Stimulated activated CD8-positive, alpha-beta memory T cell treated with anti-CD3 and anti-CD28 coated beads, Interleukin-15, amount 100 ng/mL, for 24 hours (primary cell): ENCODE results near the gene FUT7.
A peak's percentile ranks its signal among the peaks of the same experiment; 100 is the strongest.
"Not testable (repeated sequence)": the region's sequence is repeated elsewhere in the genome, so short reads cannot be mapped to it uniquely, and the experiment has no call there.

Source experiments
- DNase-seq: peaks from one replicate; pipeline ENCODE4 v3.0.0-alpha.2; 2020; ENCODE audit warnings: low read depth

Gene FUT7

DNA sequence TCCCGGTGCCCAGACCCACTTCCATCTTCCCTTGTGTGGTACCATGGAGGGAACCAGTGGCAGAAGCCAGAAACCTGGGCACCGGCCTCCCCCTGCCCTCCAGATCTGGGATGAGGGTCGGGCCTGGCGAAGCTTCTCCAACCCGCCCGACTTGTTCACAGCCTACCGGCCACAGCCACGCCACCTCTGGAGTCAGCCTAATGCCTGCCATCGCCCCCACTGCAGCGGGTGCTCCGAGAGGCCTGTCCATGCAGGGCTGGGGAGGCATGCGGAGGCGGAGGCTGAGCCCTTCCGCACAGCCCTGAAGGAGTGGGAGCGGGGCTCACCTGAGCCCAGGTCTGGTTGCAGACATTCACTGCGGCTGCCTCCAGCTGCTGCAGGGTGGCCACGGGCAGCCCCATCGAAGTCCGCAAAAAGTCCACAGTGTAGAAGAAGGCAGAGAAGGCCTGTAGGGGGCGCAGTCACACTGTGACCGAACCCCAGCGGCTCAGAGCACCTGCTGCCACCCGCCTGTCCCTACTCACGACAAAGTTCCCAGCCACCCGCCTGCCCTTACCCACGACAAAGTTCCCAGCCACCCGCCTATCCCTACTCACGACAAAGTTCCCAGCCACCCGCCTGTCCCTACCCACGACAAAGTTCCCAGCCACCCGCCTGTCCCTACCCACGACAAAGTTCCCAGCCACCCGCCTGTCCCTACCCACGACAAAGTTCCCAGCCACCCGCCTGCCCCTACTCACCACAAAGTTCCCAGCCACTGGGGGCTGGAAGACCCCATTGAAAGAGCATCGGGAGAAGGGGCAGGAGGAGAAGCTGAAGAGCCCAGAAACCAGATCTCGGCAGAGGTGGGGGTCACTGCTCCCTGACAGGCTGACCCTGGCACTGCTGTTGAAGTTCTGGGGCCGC lies 17.9 kb upstream of the FUT7 start:
- DNase-seq: peak; percentile 35

DNA sequence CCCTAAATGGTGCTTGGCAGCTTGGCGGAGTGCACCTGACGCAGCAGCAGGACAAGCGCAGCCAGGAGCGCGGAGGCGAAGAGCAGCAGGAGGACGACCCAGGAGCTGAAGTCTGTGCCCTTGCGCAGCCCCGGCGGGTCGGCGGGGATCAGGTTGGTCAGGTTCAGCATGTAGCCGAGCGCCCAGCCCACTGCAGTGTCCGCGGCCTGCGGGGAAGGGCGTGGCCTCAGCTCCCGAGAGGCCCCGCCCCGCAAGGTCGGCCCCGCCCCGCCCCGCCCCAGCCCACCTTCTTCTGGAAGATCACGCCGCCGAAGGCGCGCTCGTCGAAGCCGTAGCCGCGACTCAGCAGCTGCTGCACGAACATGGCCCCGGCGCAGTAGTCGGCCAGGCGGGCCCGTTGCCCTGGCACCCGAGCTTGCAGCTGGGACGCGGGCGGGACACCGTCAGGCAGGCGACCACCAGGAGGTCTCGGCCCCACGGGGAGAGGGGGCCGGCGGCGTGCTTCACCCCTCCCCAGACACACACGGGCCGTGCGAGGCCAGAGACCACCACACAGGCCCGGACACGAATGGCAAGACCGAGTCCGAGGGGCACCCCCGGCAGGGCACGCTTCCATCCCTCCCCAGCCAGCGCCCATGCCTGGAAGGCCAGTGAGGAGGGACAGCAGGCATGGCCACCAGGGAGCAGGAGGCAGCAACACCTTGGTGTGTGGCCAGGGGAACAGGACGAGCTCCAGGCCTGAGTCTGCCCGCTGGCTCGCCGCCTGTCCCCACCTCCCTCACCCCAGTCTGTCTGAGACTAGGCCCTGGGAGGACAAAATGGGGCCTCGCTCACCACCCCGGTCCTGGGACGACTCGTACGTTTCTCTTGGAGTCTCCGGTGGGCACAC lies 17.0 kb upstream of the FUT7 start:
- no peak for DNase-seq

DNA sequence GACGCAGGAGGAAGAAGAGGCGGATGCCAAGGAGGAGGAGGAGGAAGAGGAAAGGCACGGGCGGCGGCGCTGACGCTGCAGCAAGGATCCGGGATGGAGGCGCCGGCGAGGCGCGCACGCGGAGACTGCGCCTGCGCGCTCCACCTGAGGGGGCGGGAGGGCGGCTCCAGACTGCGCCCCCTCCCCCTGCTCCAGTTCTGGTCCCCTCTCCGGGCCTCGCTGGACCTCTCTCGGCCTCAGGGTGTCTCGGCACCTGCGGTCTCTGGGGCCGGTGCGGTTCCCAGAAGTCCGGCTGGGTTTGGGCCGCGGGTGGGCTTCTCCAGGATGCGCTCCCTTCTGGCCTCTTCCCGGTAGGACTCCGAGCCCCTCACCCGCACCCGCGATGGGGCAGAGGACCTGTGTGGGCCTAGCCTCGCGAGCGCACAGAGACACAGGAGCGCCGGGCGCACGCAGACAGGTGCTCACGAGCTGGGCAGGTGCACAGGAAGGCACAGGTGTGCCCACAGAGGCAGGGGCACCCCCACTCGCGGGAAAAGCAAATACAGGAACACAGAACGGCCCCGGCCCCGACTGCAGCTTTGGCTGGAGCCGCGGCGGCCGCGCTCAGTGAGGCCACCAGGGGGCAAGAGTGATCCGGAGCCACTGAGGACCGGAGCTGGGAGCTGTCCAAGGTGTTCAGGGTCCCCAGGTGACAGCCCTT lies 14.3 kb upstream of the FUT7 start, which contains the start of gene NPDC1:
Gene NPDC1, minus strand, starts transcription at position 90 of the 700 bp plus-strand sequence. CDS start 188 bp downstream, outside the sequence.
- peak; percentile 57 for DNase-seq

DNA sequence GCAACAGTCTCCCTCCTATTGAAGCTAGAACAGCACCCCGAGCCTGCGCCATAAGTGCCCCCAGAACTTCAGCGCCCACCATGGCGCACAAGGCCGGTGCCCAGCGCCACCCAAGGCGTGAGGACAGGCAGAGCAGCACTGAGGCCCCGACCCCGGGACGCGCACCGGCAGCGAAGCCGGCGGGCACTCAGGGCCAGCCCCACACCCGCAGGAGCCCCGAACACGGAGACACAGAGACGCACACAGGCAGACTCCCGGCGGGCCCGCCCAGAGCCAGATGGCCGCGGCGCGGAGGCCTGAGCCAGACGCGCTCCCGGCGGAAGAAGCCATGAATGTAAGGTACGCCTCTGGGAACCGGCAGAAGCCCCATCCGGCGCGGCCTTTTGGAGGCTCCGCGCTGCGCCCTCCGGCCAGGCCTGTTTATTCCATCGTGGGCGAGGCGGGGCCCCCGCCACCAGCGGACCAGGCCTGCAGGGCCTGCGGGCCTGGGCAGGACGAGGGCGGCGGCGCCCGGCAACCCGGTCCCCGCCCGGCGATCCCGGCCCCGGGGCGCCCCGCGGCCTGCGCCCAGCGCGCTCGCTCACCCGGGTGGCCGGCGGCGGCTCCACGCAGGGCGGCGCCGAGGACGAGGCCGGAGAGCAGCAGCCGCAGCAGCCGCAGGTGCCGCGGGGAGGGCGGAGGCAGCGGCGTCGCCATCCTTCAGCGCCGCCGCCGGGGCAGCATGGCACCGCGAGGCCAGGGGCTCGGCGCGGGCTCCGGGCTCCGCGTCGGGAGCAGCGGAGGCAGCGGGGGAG lies 13.6 kb upstream of the FUT7 start:
- DNase-seq: no peak

DNA sequence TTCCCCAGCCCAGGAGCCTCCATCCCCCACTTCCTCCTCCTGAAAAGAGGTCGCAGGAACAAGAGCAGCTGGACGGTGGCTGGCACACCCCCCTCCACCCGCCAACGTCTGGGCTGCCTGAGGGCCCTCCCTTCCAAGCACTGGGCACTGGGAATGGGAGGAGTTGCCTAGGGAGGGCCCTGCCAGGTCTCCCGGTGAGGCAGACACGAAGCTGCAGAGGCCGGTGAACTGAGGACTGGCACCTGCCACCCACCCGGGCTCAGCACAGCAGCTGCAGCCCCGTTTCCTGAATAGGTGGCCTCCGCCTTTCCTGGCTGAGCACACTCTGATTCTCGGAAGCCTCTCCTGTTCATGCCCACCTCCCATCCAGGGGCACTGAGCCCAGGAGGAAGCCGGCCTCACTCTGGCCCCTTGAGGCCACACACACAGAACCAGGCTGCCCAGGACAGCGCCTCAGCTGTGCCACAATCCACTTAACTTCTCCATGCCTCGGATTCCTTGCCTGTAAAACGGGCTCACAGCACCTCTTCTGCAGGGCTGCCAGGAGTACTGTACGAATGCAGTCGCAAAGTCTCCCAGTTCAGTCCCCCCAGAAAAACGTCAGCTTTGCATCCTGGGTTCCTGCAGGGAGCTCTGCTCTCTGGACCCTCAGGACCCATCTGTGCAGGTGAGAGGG lies 12.8 kb upstream of the FUT7 start:
- no peak for DNase-seq

DNA sequence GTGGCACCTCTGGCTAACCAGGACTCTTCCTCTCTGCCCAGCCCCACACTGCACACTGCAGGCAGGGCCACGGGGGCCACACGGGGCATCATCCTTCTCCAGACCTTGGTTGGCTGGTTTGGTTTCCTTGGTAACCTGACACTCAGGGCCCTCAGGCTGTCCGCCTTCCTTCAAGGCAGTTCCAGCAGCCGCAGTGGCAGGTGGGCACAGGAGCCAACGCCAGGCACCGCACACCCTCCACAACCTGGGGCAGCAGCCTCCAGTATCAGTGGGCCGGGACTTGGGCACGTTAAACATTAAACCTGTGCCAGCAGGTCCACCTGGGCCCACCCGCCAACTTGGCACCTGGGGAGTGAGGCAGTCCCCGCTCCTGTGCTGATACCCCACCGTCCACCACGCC lies 12.1 kb upstream of the FUT7 start:
- DNase-seq: no peak

DNA sequence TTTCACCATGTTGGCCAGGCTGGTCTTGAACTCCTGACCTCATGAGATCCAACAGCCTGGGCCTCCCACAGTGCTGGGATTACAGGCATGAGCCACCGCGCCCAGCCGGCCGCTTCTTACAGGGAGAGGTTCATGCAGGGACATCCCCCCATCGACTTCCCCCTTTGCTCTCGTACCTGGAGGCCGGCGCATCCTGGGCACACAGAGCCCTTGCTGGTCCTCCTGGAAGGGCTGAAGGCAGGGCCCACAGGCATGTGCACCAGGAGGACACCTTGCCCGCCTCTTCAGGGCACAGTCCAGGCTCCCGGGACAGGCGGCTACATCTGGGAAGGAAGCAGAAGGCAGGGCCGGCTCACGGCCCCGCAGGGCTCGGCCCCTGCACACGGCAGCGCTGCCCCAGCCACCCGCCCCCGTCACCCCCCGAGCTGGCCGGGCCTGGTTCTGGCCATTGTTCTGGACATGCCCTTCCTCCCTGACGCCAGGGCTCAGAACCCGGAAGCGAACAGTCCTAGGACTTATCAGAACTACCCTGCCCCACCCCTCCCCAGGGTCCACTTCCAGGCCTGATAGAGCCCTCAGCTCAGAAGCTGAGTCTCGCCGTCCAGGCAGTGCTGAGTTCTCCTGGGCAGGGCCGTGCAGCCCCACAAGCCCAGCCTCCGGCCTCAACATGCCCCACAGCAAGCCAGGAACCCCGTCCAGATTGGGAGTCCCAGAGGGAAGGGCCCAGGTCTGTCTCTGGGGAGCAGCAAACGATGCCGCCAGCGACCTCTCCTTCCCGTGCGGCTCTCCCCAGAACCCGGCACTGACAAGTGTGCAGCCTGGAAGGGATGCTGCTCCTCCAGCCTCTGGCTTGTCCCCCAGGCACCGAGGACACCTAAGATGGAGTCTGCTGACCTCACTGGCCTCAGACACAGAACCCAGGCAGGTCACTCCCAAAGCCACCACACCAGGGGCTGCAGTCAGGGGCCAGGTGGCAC lies 11.2 kb upstream of the FUT7 start:
- no peak for DNase-seq

DNA sequence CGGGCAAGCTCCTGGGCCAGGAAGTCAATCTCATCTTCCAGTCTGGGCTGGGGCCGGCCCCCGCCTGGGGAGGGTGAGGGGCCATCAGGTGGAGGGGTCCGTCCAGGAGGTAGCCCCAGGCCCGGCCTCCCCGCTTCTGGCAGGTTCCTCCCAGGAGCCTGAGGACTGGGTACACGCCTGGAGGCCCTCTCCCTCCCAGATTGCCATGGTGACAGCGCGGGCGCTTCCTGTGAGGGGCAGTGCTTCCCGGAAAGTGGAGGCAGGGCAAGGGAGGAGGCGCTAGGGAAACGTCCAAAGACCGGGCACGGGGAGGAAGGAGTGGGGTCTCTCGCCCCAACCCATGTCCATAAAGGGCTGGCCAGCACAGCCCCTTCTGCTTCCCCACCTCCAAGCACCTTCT lies 9.2 kb upstream of the FUT7 start:
- DNase-seq: no peak

DNA sequence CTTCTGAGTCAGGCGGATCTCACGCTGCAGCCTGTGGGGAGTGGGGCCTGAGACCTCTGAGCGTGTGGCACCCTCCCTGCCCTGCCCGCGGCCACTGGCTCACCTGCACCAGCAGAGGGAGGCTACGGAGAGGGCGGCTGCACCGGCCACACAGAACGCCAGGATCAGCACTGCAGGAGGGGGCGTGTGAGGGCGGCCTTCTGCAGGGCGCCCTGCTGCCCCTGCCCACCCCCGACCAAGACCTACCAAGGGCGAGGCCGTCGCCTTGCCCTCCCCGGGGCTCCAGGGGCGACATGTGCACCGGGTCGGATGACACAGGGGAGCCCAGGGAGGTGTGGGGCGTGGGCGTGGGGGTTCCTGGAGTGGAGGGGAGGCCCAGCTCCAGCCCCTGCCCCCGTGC lies 8.7 kb upstream of the FUT7 start:
- no peak for DNase-seq

DNA sequence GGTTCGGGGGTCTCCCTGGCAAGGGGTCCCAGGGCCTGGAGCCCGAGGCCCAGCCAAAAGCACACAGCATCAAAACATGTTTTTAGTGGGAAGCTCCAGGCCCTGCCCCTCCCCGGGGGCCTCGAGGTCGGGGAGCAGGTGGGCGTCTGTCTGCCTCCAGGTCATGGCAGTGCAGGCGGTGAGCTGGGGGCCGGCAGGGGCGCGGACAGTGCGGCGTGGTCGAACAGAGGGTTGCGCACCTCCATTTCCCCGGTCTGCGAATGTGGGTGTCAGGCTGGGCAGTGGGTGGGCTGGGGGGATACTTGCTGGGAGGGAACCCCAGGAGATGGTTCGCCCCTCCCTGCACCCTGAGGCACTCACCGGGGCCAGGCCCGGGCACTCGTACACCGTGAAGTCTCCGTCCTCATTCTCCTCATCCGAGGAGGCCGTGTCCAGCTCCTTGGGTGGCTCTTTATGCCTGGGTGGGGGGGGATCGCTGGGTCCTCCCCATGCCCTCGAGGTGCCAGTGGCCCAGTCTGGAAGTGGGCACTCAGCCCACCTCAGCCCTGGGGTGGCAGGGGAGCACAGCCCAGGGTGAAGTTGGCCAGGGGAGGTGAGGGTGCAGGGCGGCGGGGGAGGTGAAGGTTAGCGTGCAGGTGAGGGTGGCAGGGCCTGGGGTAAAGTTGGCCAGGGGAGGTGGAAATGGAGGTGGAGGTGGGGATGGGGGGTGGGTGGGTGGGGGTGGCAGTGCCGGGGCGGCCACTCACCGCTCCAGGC lies 7.9 kb upstream of the FUT7 start:
- DNase-seq: no peak

DNA sequence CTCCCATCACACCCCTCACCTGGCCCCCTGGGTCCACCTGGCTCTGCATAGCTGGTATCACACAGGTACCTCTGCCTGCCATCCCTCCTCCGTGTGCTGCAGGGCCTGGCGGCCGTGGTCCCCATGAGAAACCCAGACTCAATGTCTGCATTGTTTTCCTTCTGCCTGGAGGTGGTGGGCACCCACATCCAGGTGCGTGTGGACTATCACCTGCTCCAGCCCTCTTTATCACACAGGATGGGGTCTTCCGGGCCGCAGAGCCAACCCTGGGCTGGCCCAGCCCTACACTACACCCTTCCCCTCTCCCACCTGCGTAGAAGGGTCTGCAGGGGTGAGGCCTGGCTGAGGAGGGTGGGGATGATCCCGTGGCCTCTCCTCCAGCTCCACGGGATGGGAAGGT lies 7.0 kb upstream of the FUT7 start:
- no peak for DNase-seq

DNA sequence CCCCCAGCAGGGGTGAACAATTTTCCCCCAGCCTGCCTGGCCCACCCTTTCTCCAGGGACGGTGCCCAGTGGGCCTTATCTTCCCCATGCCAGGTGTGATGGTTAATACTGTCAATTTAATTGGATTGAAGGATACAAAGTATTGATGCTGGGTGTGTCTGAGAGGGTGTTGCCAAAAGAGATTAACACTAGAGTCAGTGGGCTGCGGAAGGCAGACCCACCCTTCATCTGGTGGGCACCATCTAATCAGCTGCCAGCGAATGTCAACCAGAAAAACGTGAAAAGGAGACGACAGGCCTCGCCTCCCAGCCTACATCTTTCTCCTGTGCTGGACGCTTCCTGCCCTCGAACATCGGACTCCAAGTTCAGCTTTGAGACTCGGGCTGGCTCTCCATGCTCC lies 5.6 kb upstream of the FUT7 start:
- no peak for DNase-seq

DNA sequence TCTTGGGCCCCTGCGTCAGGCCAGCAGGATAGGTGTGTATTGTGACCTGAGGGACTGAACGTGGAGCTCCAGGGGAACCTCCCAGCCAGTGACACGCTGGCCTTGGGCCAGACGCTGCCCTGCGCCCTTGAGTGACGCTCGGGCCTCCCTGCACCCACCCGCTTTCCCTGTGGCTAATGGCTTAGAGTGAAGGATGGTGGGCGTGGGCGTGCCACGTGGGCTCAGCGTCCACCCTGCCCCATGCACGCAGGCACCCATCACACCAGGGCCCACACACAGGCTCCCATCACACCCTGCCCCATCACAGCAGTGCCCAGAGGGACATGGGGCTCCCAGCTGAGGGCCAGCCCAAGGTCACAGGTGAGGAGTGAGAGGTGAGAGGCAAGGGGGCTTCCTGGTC lies 5.1 kb upstream of the FUT7 start:
- DNase-seq: no peak

DNA sequence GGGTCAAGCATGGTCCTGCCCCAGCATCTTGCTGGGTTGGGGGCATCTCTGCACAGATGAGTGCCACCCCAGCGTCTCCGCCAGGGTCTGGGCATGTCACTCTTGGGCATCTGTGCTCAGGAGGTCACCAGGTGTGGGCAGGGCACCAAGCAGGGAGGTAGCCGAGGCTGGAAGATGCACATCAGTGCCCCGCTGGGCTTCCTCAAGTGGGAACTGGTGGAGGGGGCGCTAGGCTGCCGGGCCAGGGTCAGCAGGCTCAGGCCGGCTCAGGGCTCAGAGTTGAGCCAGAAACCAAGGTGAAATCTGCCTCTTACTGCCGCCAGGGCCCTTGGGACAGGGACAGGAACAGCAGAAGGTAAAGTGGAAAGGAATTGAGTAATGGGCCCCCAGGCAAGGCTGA lies 4.0 kb upstream of the FUT7 start:
- DNase-seq: no peak

DNA sequence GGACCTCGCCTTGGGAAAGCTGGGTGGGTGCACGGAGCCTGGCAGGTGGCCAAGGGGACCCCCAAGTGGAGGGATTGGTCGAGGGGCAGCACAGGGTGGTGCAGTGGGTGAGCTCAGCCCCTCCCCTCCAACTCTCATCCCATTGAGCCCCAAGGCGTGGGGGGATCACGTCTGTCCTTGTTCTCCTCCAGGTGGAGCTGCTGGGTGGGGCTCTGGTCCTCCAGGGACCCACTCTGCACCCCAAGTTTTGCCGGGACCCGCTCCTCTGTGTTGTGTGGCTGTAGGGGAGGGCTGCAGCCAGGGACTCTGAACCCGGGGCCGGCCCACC lies 3.6 kb upstream of the FUT7 start:
- DNase-seq: no peak

DNA sequence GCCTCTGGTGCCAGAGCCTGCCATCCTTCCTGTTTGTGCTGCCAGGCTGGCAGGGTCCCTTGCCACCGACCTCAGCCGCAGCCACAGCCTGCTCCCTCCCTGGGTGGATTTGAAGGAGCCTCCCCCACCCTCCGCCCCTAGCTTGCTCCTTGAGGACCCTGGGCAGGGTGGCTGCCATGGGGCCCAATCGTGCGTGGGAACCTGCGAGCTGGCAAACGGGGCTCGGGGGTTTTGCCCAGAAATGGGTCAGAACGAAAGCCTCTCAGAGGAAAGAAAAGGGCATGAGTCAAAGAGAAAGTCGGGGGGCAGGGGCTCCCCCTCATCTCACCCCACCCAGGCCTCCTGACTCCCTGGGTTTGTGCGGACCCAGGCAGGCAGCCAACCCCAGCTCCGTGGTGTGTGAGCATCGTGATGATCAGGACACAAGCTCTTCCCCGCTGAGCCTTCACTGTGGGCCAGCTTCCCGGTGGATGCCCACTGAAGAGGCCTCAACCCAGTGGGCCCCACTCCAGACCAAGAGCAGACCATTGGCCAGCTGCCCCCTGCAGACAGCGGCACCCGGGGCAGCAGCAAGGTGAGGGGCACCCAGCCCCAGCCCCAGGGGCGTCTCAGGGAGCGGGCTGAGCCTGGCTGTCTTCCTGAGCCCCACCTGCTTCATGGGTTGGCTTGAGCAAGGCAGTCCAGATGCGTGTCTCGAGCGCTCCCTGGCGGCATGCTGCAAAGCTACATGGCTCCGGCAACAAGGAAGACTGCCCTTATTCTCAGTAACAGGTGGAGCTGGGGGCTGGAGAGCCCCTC lies 3.0 kb upstream of the FUT7 start:
- DNase-seq: peak; percentile 77

DNA sequence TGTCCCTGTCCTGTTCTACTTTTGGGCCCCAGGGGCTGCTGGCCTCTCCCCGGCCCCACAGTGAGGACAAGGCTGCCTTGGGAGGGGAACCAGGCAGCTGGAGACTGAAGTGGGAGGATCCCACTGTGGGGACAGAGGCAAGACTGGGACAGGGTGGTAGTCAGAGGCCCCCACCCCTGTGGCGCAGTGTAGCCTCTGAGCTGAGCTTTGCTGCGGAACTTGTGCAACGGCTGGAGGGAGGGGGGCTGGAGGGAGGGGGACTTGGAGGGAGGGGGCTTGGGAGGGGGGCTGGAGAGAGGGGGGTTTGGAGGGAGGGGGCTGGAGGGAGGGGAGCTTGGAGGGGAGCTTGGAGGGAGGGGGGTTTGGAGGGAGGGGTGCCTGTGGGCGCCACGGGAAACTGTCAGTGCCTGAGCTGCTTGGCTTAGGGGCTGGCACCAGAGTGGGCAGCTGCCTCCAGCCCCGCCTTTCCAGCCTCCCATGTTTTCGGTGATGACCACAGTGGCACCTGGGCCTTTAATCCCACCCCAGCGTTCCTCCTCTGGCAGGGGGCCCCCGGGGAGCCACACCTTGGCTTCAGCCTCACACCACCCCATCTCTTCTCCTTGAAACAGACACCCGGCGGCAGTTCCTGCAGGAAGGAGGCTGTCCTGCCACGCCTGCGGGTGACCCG lies 2.3 kb upstream of the FUT7 start:
- DNase-seq: no peak

DNA sequence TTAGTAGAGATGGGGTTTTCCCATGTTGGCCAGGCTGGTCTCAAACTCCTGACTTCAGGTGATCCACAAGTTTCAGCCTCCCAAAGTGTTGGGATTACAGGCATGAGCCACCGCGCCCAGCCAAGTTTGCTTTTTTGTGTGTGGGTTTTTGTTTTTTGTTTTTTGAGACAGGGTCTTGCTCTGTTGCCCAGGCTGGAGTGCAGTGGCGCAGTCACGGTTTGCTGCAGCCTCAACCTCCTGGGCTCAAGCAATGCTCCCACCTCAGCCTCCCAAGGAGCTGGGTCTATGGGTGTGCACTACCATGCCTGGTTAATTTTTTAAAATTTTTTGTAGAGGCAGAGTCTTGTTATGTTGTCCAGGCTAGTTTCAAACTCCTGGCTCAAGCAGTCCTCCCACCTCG lies 1.6 kb upstream of the FUT7 start:
- DNase-seq: not testable (repeated sequence)
